ENCODE measurements around the gene PCDH20.

Gene PCDH20

GRCh38 chr13:61387694-61388093, 28.0 kb downstream of the PCDH20 start:
- Histone ChIP-seq H3K4me3 (ENCODE audit: low read depth, low read length) (no peak overlapping the region), H3K9me3 (ENCODE audit: control insufficient read depth, insufficient read depth, low read depth, low read length) (no peaks in the 10 kb centered on the region), H3K36me3 (ENCODE audit: control insufficient read depth in 2 of 2, insufficient read depth in 1 of 2, low read length in 2 of 2) (no peaks in the 10 kb centered on the region), H3K27ac (ENCODE audit: extremely low read depth, low read depth, low read length) (no peak overlapping the region), H3K4me1 (ENCODE audit: control insufficient read depth, insufficient read depth, low read length) (no peaks in the 10 kb centered on the region)
- CTCF ChIA-PET = interaction anchor here (1.0 kb wide), 1 partner anchor 23 kb away, joined by 3 read pairs; no protein-coding TSS in a partner anchor
- POLR2A ChIA-PET = no interaction called here
- TF ChIP-seq ZNF132 (tag by site-specific recombination; IDR thresholded peaks at IDR 0.05; ENCODE audit: borderline replicate concordance) = no peak
- TF ChIP-seq REPIN1 (tag by site-specific recombination; IDR thresholded peaks at IDR 0.05; ENCODE audit: low read depth) = no peak
- no peak for TF ChIP-seq PRDM10 (tag by site-specific recombination; IDR thresholded peaks at IDR 0.05)
- TF ChIP-seq ZNF274 (IDR thresholded peaks at IDR 0.05; ENCODE audit: low read length) = no peak
- no peak for TF ChIP-seq ZNF274 (tag by site-specific recombination; IDR thresholded peaks at IDR 0.05; ENCODE audit: borderline replicate concordance)
- no peak for TF ChIP-seq ZNF792 (tag by site-specific recombination; IDR thresholded peaks at IDR 0.05)
- TF ChIP-seq ZNF266 (tag by site-specific recombination; IDR thresholded peaks at IDR 0.05; ENCODE audit: low read depth) = no peak
- no peak for TF ChIP-seq TSHZ1 (tag by site-specific recombination; IDR thresholded peaks at IDR 0.05; ENCODE audit: borderline replicate concordance)
- no peak for TF ChIP-seq ZNF585B (tag by site-specific recombination; IDR thresholded peaks at IDR 0.05)
- TF ChIP-seq IKZF3 (tag by site-specific recombination; IDR thresholded peaks at IDR 0.05) = no peak
- no peak for TF ChIP-seq ZNF280D (tag by site-specific recombination; IDR thresholded peaks at IDR 0.05)
- TF ChIP-seq ZNF830 (tag by site-specific recombination; IDR thresholded peaks at IDR 0.05; ENCODE audit: low read depth) = no peak
- no peak for TF ChIP-seq ZNF10 (tag by site-specific recombination; IDR thresholded peaks at IDR 0.05)
- no peak for TF ChIP-seq ZNF16 (tag by site-specific recombination; IDR thresholded peaks at IDR 0.05; ENCODE audit: low read depth)

GRCh38 chr13:61383111-61383510, 32.5 kb downstream of the PCDH20 start:
- POLR2A ChIA-PET = no interaction called here
- no peaks in the 10 kb centered on the region for H3K9me3 ChIP-seq (ENCODE audit: control insufficient read depth, insufficient read depth, low read depth, low read length)
- no peak overlapping the region for H3K27ac ChIP-seq (ENCODE audit: extremely low read depth, low read depth, low read length)
- H3K4me3 ChIP-seq (ENCODE audit: low read depth, low read length) = no peak overlapping the region
- no peaks in the 10 kb centered on the region for H3K36me3 ChIP-seq (ENCODE audit: control insufficient read depth in 2 of 2, insufficient read depth in 1 of 2, low read length in 2 of 2)
- no peaks in the 10 kb centered on the region for H3K4me1 ChIP-seq (ENCODE audit: control insufficient read depth, insufficient read depth, low read length)
- TF ChIP-seq ZBTB17 (tag by site-specific recombination; IDR thresholded peaks at IDR 0.05) (no peak), HOXD13 (CRISPR knock-in tag; IDR thresholded peaks at IDR 0.05; ENCODE audit: borderline replicate concordance) (no peak), GLI2 (tag by site-specific recombination; IDR thresholded peaks at IDR 0.05; ENCODE audit: borderline replicate concordance, low read depth) (no peak), ZNF202 (tag by site-specific recombination; IDR thresholded peaks at IDR 0.05; ENCODE audit: borderline replicate concordance) (no peak)
- CTCF ChIA-PET = interaction anchor here (0.9 kb wide), 1 partner anchor 76 kb away, joined by 3 read pairs; no protein-coding TSS in a partner anchor

Measured in HEK293 (cell line).